ENCODE data around the gene WWOX.

The WWOX gene

DNA sequence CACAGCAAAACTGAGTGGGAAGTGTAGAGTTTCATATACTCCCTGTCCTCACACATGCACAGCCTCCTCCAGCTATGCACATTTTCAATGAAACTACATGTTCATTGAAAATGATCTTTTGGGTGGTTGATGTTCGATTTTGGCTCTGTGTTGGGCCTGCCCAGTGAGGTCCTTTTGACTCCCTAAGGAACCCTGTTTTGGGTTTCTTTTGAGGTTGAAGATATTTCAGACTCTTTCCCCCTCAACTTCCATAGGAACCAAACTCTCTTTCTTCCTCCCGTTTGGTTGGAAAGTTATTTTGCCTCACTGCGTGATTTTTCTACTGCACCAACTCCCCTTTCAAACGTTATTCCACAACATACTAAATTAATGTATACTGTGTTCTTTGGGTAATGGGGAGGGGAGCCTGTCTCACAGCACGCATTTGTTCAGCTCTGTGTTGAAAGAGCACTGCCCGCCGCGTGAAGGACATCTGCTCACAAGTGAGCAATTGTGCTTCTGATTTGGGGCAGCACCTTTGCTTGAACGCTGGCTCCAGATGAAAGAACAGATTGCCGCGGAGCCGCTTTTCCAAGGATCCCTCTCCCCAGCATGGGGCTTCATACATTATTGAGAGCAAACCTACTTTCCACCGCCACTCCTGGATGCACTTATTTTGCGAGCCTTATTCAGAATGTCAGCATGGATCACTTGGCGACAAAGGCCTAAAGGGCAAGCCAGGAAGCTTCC, 385.9 kb downstream of the WWOX start:
- no peak overlapping the region for H3K27ac ChIP-seq
- H3K9ac ChIP-seq (ENCODE audit: insufficient read length): no peak overlapping the region
- H3K9me3 ChIP-seq (ENCODE audit: low read depth, low read length): no peaks in the 10 kb centered on the region
- H3K4me3 ChIP-seq: no peak overlapping the region
- TF ChIP-seq POLR2AphosphoS5 (IDR thresholded peaks at IDR 0.05; ENCODE audit: borderline replicate concordance, low read depth, low read length): no peak
- TF ChIP-seq FOXP2 (optimal IDR thresholded peaks at IDR 0.05; ENCODE audit: control extremely low read depth, extremely low read length, insufficient read depth): no peak
- no peak for TF ChIP-seq EZH2 (IDR thresholded peaks at IDR 0.05)
- DNase-seq (ENCODE audit: low read depth, low spot score): no peak
- no peaks in the 10 kb centered on the region for H3K36me3 ChIP-seq (ENCODE audit: insufficient read depth, low read length)

DNA sequence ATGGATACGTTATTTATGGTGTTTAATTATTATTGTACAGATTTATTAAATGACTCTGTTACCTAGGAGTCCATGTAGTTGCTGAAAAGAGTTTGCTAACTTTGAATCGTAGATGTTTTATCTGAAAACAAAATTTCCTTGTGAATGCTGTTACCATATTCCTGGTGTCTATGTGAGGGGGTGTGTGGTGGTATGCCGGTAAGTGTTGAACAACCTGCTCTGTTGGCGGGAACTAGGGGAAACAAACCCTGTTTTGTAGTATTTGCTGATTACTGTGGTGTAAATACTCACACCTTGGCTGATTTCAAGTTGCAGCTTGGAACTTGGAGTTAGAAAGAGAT, 386.4 kb downstream of the WWOX start:
- H3K9me3 ChIP-seq (ENCODE audit: low read depth, low read length): no peaks in the 10 kb centered on the region
- no peak for DNase-seq (ENCODE audit: low read depth, low spot score)
- TF ChIP-seq EZH2 (IDR thresholded peaks at IDR 0.05) (no peak), POLR2AphosphoS5 (IDR thresholded peaks at IDR 0.05; ENCODE audit: borderline replicate concordance, low read depth, low read length) (no peak), FOXP2 (optimal IDR thresholded peaks at IDR 0.05; ENCODE audit: control extremely low read depth, extremely low read length, insufficient read depth) (no peak)
- H3K9ac ChIP-seq (ENCODE audit: insufficient read length): no peak overlapping the region
- no peaks in the 10 kb centered on the region for H3K36me3 ChIP-seq (ENCODE audit: insufficient read depth, low read length)
- H3K27ac ChIP-seq: no peak overlapping the region
- no peak overlapping the region for H3K4me3 ChIP-seq

DNA sequence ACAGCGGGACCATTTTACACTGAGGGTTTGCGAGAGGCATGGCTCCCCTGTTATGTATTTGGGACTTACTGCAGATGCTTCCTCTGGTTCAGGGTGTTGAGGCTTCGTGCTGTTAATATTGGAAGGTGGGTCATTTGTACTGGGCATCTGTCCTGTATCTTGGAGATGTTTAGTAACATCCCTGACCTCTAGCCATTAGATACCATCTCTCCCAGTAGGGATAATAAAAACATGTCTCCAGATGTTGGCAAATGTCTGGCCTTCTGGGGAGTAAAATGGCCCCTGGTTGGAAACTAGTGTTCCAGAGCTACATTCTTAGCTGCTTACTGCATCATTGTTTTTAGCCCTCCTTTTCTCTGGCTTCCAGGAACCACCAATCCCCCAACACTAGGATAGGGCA, 388.0 kb downstream of the WWOX start:
- TF ChIP-seq FOXP2 (optimal IDR thresholded peaks at IDR 0.05; ENCODE audit: control extremely low read depth, extremely low read length, insufficient read depth) (no peak), EZH2 (IDR thresholded peaks at IDR 0.05) (no peak), POLR2AphosphoS5 (IDR thresholded peaks at IDR 0.05; ENCODE audit: borderline replicate concordance, low read depth, low read length) (no peak)
- no peaks in the 10 kb centered on the region for H3K36me3 ChIP-seq (ENCODE audit: insufficient read depth, low read length)
- no peak overlapping the region for H3K27ac ChIP-seq
- H3K9ac ChIP-seq (ENCODE audit: insufficient read length): no peak overlapping the region
- H3K9me3 ChIP-seq (ENCODE audit: low read depth, low read length): no peaks in the 10 kb centered on the region
- no peak overlapping the region for H3K4me3 ChIP-seq
- no peak for DNase-seq (ENCODE audit: low read depth, low spot score)

DNA sequence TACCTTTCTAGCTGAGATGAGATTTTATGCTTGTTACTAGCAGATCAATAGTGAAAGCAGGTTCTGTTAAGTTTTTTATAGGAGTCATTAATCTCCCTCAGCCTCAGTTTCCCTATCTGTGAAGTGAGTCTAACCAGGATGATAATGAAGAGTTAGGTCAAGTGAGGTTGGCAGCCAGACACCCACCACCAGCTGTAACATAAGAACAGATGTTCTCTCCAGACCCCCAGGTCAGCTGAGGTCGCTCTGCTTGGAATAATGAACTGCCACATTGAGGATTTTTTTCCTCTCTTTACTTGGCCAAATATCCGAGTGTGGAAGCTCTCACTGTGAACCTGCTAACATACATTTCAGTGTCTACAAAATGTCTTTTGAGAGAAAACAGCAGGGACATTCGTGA, 389.6 kb downstream of the WWOX start:
- TF ChIP-seq FOXP2 (optimal IDR thresholded peaks at IDR 0.05; ENCODE audit: control extremely low read depth, extremely low read length, insufficient read depth) (no peak), EZH2 (IDR thresholded peaks at IDR 0.05) (no peak), POLR2AphosphoS5 (IDR thresholded peaks at IDR 0.05; ENCODE audit: borderline replicate concordance, low read depth, low read length) (no peak)
- H3K36me3 ChIP-seq (ENCODE audit: insufficient read depth, low read length): no peaks in the 10 kb centered on the region
- no peaks in the 10 kb centered on the region for H3K9me3 ChIP-seq (ENCODE audit: low read depth, low read length)
- H3K9ac ChIP-seq (ENCODE audit: insufficient read length): no peak overlapping the region
- no peak overlapping the region for H3K27ac ChIP-seq
- DNase-seq (ENCODE audit: low read depth, low spot score): no peak
- H3K4me3 ChIP-seq: no peak overlapping the region

DNA sequence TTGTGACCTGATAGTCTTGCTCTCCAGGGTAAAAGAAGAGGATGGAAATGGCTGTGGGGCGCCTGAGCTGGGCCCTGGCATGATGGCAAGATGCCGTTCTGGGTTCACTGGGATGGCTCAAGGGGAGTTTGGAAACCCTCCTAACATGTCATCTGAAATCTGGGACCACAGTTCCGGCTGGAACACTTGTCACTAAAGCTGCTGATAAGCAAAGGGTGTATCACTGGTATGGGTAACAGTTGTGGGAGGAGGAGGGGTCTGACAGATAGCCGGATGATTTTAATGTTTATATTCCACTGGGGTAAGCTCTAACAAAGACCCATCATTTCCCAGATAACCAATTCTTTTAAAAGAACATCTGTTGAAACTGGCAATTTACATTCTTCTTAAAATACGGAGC, 390.2 kb downstream of the WWOX start:
- DNase-seq (ENCODE audit: low read depth, low spot score): no peak
- Histone ChIP-seq H3K4me3 (no peak overlapping the region), H3K36me3 (ENCODE audit: insufficient read depth, low read length) (no peaks in the 10 kb centered on the region), H3K9ac (ENCODE audit: insufficient read length) (no peak overlapping the region), H3K9me3 (ENCODE audit: low read depth, low read length) (no peaks in the 10 kb centered on the region), H3K27ac (no peak overlapping the region)
- TF ChIP-seq POLR2AphosphoS5 (IDR thresholded peaks at IDR 0.05; ENCODE audit: borderline replicate concordance, low read depth, low read length): no peak
- no peak for TF ChIP-seq FOXP2 (optimal IDR thresholded peaks at IDR 0.05; ENCODE audit: control extremely low read depth, extremely low read length, insufficient read depth)
- TF ChIP-seq EZH2 (IDR thresholded peaks at IDR 0.05): no peak

DNA sequence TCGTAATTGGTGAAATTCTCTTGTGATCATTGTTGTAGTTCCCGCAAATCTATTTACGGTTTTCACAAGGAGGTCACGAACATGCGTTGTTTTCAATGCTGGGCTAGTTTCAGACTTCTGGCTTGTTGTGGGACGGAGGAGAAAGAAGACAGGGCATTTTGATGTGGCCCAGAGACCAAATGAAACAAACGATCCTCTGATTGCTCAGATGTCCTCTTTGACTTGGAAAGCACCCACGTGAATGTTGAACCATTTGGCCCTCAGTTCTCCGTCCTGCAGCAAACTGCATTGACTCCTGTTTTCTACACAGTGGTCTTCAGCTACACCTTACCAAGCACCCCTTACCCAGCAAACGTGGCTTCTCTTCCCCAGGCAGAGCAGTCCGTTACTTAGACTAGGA, 391.0 kb downstream of the WWOX start:
- no peak overlapping the region for H3K4me3 ChIP-seq
- H3K9ac ChIP-seq (ENCODE audit: insufficient read length): no peak overlapping the region
- no peaks in the 10 kb centered on the region for H3K9me3 ChIP-seq (ENCODE audit: low read depth, low read length)
- no peaks in the 10 kb centered on the region for H3K36me3 ChIP-seq (ENCODE audit: insufficient read depth, low read length)
- DNase-seq (ENCODE audit: low read depth, low spot score): no peak
- H3K27ac ChIP-seq: no peak overlapping the region
- no peak for TF ChIP-seq EZH2 (IDR thresholded peaks at IDR 0.05)
- TF ChIP-seq POLR2AphosphoS5 (IDR thresholded peaks at IDR 0.05; ENCODE audit: borderline replicate concordance, low read depth, low read length): no peak
- no peak for TF ChIP-seq FOXP2 (optimal IDR thresholded peaks at IDR 0.05; ENCODE audit: control extremely low read depth, extremely low read length, insufficient read depth)

DNA sequence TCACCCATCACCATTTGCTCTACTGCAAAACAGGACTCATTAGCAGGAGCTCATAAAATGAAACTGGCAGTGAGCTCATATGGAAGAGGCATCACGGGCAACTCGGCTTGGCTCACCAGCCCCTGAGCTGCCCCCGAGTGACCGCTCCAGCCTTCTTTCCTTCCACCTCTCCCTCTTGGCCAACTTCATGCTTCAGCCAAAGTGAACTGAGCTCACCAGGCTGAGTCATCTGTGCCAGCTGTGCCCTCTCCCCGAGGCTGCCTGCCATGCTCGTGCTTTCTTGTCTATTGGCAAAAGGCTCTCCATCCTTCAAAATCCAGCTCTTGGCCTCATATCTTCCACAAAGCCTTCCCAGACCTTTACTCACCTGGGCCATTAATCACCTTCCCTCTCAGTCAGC, 391.4 kb downstream of the WWOX start:
- no peaks in the 10 kb centered on the region for H3K36me3 ChIP-seq (ENCODE audit: insufficient read depth, low read length)
- H3K9me3 ChIP-seq (ENCODE audit: low read depth, low read length): no peaks in the 10 kb centered on the region
- H3K4me3 ChIP-seq: no peak overlapping the region
- H3K9ac ChIP-seq (ENCODE audit: insufficient read length): no peak overlapping the region
- no peak overlapping the region for H3K27ac ChIP-seq
- no peak for DNase-seq (ENCODE audit: low read depth, low spot score)
- TF ChIP-seq FOXP2 (optimal IDR thresholded peaks at IDR 0.05; ENCODE audit: control extremely low read depth, extremely low read length, insufficient read depth): no peak
- TF ChIP-seq EZH2 (IDR thresholded peaks at IDR 0.05): no peak
- no peak for TF ChIP-seq POLR2AphosphoS5 (IDR thresholded peaks at IDR 0.05; ENCODE audit: borderline replicate concordance, low read depth, low read length)

DNA sequence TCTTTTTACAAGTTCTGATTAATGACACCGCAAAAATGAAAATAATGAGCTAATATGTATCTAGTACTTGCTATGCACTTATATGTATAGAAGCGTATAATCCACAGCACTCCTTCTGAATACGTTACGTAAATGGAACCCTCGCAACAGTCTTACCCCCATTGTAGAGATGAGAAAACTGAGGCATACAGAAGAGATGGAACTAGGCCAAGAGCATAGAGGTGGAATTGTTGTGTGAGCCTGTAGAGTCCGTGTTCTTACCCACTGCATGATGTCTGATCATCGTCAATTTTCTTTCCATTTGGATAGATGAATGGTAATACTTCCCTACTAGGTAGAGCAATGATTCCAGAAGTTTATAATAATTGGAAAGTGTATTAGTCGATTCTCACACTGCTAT, 394.1 kb downstream of the WWOX start:
- Histone ChIP-seq H3K36me3 (ENCODE audit: insufficient read depth, low read length) (no peaks in the 10 kb centered on the region), H3K9ac (ENCODE audit: insufficient read length) (no peak overlapping the region), H3K27ac (no peak overlapping the region), H3K4me3 (no peak overlapping the region), H3K9me3 (ENCODE audit: low read depth, low read length) (no peaks in the 10 kb centered on the region)
- TF ChIP-seq POLR2AphosphoS5 (IDR thresholded peaks at IDR 0.05; ENCODE audit: borderline replicate concordance, low read depth, low read length): no peak
- no peak for TF ChIP-seq EZH2 (IDR thresholded peaks at IDR 0.05)
- TF ChIP-seq FOXP2 (optimal IDR thresholded peaks at IDR 0.05; ENCODE audit: control extremely low read depth, extremely low read length, insufficient read depth): no peak
- no peak for DNase-seq (ENCODE audit: low read depth, low spot score)

DNA sequence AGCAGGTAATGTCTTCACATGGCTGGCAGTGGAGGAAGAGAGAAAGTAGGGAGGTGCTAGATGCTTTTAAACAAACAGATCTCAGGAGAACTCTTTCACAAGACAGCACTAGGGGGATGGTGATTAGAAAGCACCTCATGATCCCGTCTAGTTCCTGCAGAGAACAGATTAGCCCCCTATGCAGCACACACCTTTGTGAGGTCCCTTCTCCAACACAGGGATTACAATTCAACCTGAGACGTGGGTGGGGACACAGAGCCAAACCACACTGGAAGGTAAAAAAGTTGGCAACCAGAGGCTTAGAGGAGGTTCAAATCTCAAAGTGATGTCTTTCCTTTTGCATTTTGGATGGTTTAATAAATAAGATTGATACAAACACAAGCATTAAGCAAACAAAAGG, 394.7 kb downstream of the WWOX start:
- DNase-seq (ENCODE audit: low read depth, low spot score): no peak
- no peak overlapping the region for H3K4me3 ChIP-seq
- H3K9me3 ChIP-seq (ENCODE audit: low read depth, low read length): no peaks in the 10 kb centered on the region
- no peak overlapping the region for H3K9ac ChIP-seq (ENCODE audit: insufficient read length)
- no peak overlapping the region for H3K27ac ChIP-seq
- TF ChIP-seq EZH2 (IDR thresholded peaks at IDR 0.05): no peak
- no peak for TF ChIP-seq POLR2AphosphoS5 (IDR thresholded peaks at IDR 0.05; ENCODE audit: borderline replicate concordance, low read depth, low read length)
- TF ChIP-seq FOXP2 (optimal IDR thresholded peaks at IDR 0.05; ENCODE audit: control extremely low read depth, extremely low read length, insufficient read depth): no peak
- no peaks in the 10 kb centered on the region for H3K36me3 ChIP-seq (ENCODE audit: insufficient read depth, low read length)

All from SK-N-MC (cell line).